ENCODE data around the gene RFX5.
A peak's percentile ranks its signal among the peaks of the same experiment; 100 is the strongest.
"Not testable (repeated sequence)": the region's sequence is repeated elsewhere in the genome, so short reads cannot be mapped to it uniquely, and the experiment has no call there.

Gene RFX5

DNA sequence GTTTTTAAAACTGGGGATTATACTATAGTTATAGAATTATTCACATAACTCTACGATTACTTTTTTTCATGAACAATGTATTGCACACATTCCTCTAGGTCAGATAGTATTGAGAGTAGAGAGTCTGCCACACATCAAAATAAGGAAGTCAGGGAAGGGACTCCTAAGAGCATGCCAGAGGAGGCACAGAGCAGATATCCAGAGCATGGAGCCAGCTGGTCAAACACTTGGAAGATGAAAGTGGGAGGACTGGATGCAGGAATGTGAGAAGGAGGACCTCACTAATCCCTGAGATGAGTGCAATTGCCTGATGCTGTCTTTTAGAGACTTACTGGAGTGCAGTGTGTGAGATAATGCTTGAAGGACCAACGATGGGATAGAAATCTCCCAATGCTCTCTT is 9.6 kb upstream of the RFX5 start:
- H3K4me3 ChIP-seq (ENCODE audit: low read depth, low read length): no peak overlapping the region
- in situ Hi-C loops (cut with HindIII; ENCODE audit: low sequenced_read_pairs): no loop called here
- no peak for DNase-seq (ENCODE audit: low read depth, low spot score)
- TF ChIP-seq CTCF (IDR thresholded peaks at IDR 0.05; ENCODE audit: low read depth, low read length): no peak

GRCh38 chr1:151352021-151352718 is 5.1 kb upstream of the RFX5 start:
- TF ChIP-seq CTCF (IDR thresholded peaks at IDR 0.05; ENCODE audit: low read depth, low read length): no peak
- in situ Hi-C loops (cut with HindIII; ENCODE audit: low sequenced_read_pairs): no loop called here
- no peak overlapping the region for H3K4me3 ChIP-seq (ENCODE audit: low read depth, low read length)
- peak; percentile 18 for DNase-seq (ENCODE audit: low read depth, low spot score)

- in situ Hi-C loops (cut with HindIII; ENCODE audit: low sequenced_read_pairs); H3K4me3 ChIP-seq (ENCODE audit: low read depth, low read length); DNase-seq (ENCODE audit: low read depth, low spot score): not testable (repeated sequence)
Measured at GRCh38 chr1:151350323-151350722, 3.3 kb upstream of the RFX5 start.

DNA sequence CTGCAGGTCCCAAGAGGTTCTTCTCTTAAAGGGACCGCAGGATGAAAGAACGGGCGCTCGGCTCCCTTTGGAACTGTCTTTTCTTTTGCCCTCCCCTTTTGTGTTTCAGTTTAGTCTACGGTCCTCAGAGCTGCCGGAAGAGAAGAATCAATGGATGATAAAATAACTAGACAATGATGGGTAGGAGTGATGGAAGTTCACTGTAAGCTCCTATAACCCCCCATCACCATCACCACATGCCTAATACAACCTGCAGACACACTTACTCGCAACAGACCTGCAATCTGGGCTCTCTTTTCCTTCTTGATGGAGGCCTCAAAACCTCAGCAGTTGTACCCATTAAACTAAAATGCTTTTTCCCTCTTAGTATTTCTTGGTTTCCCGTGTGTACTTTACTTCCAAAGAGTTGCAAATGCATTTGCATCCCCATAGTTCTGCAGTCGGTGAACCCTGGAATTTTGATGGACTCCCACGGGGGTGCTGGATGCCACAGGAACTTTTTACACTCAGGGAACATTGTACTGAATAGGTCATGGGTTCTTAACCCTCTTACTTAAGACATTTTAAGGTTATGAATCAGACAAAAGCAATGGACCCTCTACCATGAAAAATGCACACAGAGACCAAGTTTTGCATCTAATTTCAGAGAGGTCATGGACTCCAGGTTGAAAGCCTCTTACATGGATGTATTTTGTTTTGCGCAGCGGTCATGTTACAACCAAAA is 633 bp upstream of the RFX5 start:
- DNase-seq (ENCODE audit: low read depth, low spot score): no peak
- in situ Hi-C loops (cut with HindIII; ENCODE audit: low sequenced_read_pairs): no loop called here
- H3K4me3 ChIP-seq (ENCODE audit: low read depth, low read length): peak overlapping the region; percentile 80
- no peak for TF ChIP-seq CTCF (IDR thresholded peaks at IDR 0.05; ENCODE audit: low read depth, low read length)

GRCh38 chr1:151346082-151346768 is 827 bp downstream of the RFX5 start:
- DNase-seq (ENCODE audit: low read depth, low spot score): no peak
- TF ChIP-seq CTCF (IDR thresholded peaks at IDR 0.05; ENCODE audit: low read depth, low read length): no peak
- in situ Hi-C loops (cut with HindIII; ENCODE audit: low sequenced_read_pairs): no loop called here
- peak overlapping the region; percentile 80 for H3K4me3 ChIP-seq (ENCODE audit: low read depth, low read length)

- no peak for DNase-seq (ENCODE audit: low read depth, low spot score)
- in situ Hi-C loops (cut with HindIII; ENCODE audit: low sequenced_read_pairs): no loop called here
- TF ChIP-seq CTCF (IDR thresholded peaks at IDR 0.05; ENCODE audit: low read depth, low read length): no peak
- no peak overlapping the region for H3K4me3 ChIP-seq (ENCODE audit: low read depth, low read length)
Measured at GRCh38 chr1:151344291-151344690, 2.8 kb downstream of the RFX5 start.

- in situ Hi-C loops (cut with HindIII; ENCODE audit: low sequenced_read_pairs): no loop called here
- no peak overlapping the region for H3K4me3 ChIP-seq (ENCODE audit: low read depth, low read length)
- no peak for TF ChIP-seq CTCF (IDR thresholded peaks at IDR 0.05; ENCODE audit: low read depth, low read length)
- DNase-seq (ENCODE audit: low read depth, low spot score): no peak
Measured at GRCh38 chr1:151343587-151343986, 3.5 kb downstream of the RFX5 start.

Measured in astrocyte of the spinal cord (primary cell).